GM10248 (cell line): ENCODE results near the gene FREY1.
"Not testable (repeated sequence)": the region's sequence is repeated elsewhere in the genome, so short reads cannot be mapped to it uniquely, and the experiment has no call there.

Experiments
- CTCF ChIA-PET: fragments of 300-600 bp; sonication (Branson Sonifier 250); formaldehyde crosslinking; extraction: SDS; loops from one replicate; lab custom pipeline; 2021; ENCODE audit warnings: antibody characterized with exemption; lab: Yijun Ruan, JAX
- POLR2A ChIA-PET: fragments of 350-650 bp; sonication (Branson Sonifier 250); formaldehyde crosslinking; extraction: SDS; loops from one replicate; lab custom pipeline; 2020; ENCODE audit warnings: antibody characterized with exemption; lab: Yijun Ruan, JAX
- DNase-seq: peaks from one replicate; pipeline ENCODE4 v3.0.0; 2012; ENCODE audit errors: extremely low spot score
- TF ChIP-seq, protein P1 (sequence below): IDR thresholded peaks from 2 replicates; pipeline ENCODE4 v1.5.1; 2012; ENCODE audit warnings: mild to moderate bottlenecking, low read depth; ENCODE audit errors: extremely low read depth, missing control alignments, control extremely low read depth

Gene FREY1

GRCh38 chr11:45901626-45902025 lies 5.4 kb downstream of the FREY1 start:
- POLR2A ChIA-PET, result no interaction called here
- DNase-seq, result no peak

GRCh38 chr11:45900916-45901617 lies 6.0 kb downstream of the FREY1 start:
- ChIA-PET POLR2A (no interaction called here), CTCF (interaction anchor here (1.4 to 1.9 kb wide), 2 partner anchors 15 to 64 kb away, joined by 3 to 5 read pairs; no protein-coding TSS in a partner anchor)
- TF ChIP-seq, protein P1, sequence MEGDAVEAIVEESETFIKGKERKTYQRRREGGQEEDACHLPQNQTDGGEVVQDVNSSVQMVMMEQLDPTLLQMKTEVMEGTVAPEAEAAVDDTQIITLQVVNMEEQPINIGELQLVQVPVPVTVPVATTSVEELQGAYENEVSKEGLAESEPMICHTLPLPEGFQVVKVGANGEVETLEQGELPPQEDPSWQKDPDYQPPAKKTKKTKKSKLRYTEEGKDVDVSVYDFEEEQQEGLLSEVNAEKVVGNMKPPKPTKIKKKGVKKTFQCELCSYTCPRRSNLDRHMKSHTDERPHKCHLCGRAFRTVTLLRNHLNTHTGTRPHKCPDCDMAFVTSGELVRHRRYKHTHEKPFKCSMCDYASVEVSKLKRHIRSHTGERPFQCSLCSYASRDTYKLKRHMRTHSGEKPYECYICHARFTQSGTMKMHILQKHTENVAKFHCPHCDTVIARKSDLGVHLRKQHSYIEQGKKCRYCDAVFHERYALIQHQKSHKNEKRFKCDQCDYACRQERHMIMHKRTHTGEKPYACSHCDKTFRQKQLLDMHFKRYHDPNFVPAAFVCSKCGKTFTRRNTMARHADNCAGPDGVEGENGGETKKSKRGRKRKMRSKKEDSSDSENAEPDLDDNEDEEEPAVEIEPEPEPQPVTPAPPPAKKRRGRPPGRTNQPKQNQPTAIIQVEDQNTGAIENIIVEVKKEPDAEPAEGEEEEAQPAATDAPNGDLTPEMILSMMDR, result no peak
- no peak for DNase-seq

More at GRCh38 chr11:45901626-45902025, 5.4 kb downstream of the FREY1 start:
- TF ChIP-seq, protein P1, result no peak
- CTCF ChIA-PET, result interaction anchor here (1.4 to 1.9 kb wide), 2 partner anchors 15 to 63 kb away, joined by 3 to 5 read pairs; no protein-coding TSS in a partner anchor

DNA sequence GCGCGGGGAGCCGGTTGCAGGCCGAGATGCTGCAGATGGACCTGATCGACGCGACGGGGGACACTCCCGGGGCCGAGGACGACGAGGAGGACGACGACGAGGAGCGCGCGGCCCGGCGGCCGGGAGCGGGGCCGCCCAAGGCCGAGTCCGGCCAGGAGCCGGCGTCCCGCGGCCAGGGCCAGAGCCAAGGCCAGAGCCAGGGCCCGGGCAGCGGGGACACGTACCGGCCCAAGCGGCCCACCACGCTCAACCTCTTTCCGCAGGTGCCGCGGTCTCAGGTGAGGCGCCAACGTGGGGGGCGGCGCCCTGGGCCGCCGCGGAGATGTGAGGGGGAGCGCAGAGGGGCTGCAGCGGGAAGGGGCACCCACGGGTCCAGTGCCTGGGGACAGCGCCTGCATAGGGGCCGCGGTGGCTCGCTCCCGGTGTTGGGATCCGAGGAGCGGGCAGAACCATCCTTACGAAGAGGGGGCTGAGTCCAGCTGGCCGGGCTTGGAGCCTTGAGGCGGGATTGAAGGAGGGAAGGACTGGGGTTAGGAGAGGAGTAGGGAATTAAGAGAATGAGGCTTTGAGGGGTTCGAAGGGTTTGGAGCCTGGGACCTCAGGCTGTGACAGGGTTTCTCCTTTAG lies 6.8 kb downstream of the FREY1 start:
- DNase-seq, POLR2A ChIA-PET: not testable (repeated sequence)
- CTCF ChIA-PET, result interaction anchor here (1.4 kb wide), 1 partner anchor 14 kb away, joined by 3 read pairs; no protein-coding TSS in a partner anchor

DNA sequence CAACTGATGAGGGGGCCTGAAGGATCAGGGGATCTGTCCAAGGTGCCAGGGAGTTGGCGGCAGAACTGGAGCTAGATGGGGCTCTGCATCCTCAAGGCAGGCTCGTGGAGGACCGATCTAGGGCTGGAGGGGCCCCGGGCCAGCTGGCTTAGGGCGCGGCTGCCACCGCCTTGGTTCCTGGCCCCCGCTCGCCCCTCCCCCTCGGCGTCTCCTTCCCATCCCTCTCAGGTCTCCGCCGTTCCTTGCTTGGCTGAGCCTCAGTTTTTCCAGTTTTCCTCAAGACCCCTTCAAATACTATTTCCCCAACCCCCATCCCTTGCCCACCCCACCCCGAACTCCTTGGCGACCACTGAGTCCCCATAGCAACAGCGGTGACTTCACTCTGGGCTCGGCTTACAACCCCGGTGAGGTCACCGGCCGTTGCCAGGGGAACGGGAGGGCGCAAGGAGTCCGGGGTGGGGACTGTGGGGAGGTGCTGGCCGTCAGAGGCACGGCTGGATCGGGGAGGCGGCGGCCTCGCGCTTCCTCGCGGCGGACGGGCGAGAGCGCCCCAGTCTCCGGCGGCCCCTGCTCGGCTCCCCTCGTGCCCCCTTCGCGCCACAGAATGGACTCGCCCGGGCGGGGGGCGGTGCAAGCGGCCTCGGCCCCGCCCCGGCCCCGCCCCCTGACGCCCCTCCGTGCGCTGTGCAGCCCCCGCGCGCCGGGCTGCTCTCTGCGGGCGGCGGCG lies 7.5 kb downstream of the FREY1 start:
- peak; percentile 83 for DNase-seq
- ChIA-PET POLR2A (interaction anchor here (1.0 kb wide), 1 partner anchor 15 kb away, joined by 3 read pairs; no protein-coding TSS in a partner anchor), CTCF (interaction anchor here (1.1 kb wide), 1 partner anchor 40 kb away, joined by 3 read pairs; no protein-coding TSS in a partner anchor)
- TF ChIP-seq, protein P1, result no peak

DNA sequence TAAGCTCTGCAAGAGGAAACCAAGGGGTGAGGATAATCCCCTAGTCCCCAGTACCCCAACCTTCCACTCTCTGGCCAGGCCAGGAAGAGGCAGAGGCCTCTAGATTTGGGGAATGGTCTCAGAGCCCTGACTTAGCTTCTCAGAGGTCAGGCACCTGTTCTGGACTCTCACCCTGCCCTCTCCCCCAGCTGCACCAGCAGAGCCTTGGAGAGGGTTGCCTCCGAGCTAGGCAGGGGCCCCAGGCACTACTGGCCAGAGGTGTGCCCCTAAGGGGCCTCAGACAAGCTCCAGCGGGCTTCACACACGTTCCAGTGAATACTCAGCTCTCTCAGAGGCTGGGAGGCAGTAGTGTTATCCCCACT lies 8.0 kb downstream of the FREY1 start:
- no peak for DNase-seq
- ChIA-PET POLR2A (interaction anchor here (1.0 kb wide), 1 partner anchor 15 kb away, joined by 3 read pairs; no protein-coding TSS in a partner anchor), CTCF (interaction anchor here (1.1 kb wide), 1 partner anchor 40 kb away, joined by 3 read pairs; no protein-coding TSS in a partner anchor)
- TF ChIP-seq, protein P1, result no peak

- no peak for DNase-seq
- ChIA-PET CTCF (interaction anchor here (0.7 to 1.7 kb wide), 6 partner anchors 8 to 1323 kb away, joined by 3 to 4 read pairs (median 3); no protein-coding TSS in a partner anchor), POLR2A (no interaction called here)
- TF ChIP-seq, protein P1, result no peak
Measured at GRCh38 chr11:45897556-45897955, 9.5 kb downstream of the FREY1 start.
